Activated B cell treated with CpG ODN at 0.5 μM for 24 hours (primary cell): ENCODE data around the gene MYZAP. TPM values are rescaled to one million over a fixed set of nuclear protein-coding genes. Genes with fewer than 3 reads are reported as not detected.

Experiments used
- ATAC-seq: fragments of 200-7000 bp; cut with Tn5 transposase; one replicate; pipeline ENCODE4 v1.10.0; 2021; ENCODE audit warnings: low read depth, mild to moderate bottlenecking, moderate library complexity
- CTCF ChIA-PET: fragments of 350-600 bp; sonication (Branson Sonifier 250); formaldehyde crosslinking; loops from one replicate; lab custom pipeline; 2021; ENCODE audit warnings: antibody characterized with exemption; lab: Charles Lee
- POLR2A ChIA-PET: fragments of 350-600 bp; sonication (Branson Sonifier 250); formaldehyde crosslinking; loops from one replicate; lab custom pipeline; 2021; ENCODE audit warnings: antibody characterized with exemption; lab: Charles Lee
- DNase-seq: peaks from one replicate; pipeline ENCODE4 v3.0.0; 2022
- H3K27ac Mint-ChIP-seq: one replicate; pipeline ENCODE4 v1.8.0; 2020; ENCODE audit warnings: mixed read lengths
- H3K27me3 Mint-ChIP-seq: one replicate; pipeline ENCODE4 v1.8.0; 2021; ENCODE audit warnings: mixed read lengths
- H3K36me3 Mint-ChIP-seq: one replicate; pipeline ENCODE4 v1.8.0; 2021; ENCODE audit warnings: low read depth, mixed read lengths
- H3K4me1 Mint-ChIP-seq: one replicate; pipeline ENCODE4 v1.8.0; 2021; ENCODE audit warnings: mixed read lengths
- H3K4me3 Mint-ChIP-seq: one replicate; pipeline ENCODE4 v1.8.0; 2020; ENCODE audit warnings: mild to moderate bottlenecking, mixed read lengths
- H3K9me3 Mint-ChIP-seq: one replicate; pipeline ENCODE4 v1.8.0; 2020; ENCODE audit warnings: mixed read lengths
- CTCF ChIP-seq: fragments of 200-600 bp; IDR thresholded peaks from one replicate; pipeline ENCODE4 v1.8.0; 2022; ENCODE audit warnings: antibody characterized with exemption, mild to moderate bottlenecking
- intact Hi-C: fragments of 100-400 bp; cut with micrococcal nuclease; formaldehyde crosslinking; loops from one replicate; pipeline ENCODE4 v1.15.1; 2024
- total RNA-seq: library from RNA; stranded (reverse); gene quantifications from 2 replicates; pipeline ENCODE4 v1.2.3, GENCODE V29; 2022

MYZAP gene
- total RNA-seq, 1 donor from 2014 or later, result 1.00 TPM

- no peaks in the 10 kb centered on the region for H3K4me1 Mint-ChIP-seq
- H3K36me3 Mint-ChIP-seq, result peaks cover 11% of the 10 kb centered on the region
- H3K27ac Mint-ChIP-seq, result no peak overlapping the region
- intact Hi-C loops, result no loop called here
- ChIA-PET POLR2A (no interaction called here), CTCF (no interaction called here)
- DNase-seq (no peak), ATAC-seq (no peak)
- no peak overlapping the region for H3K4me3 Mint-ChIP-seq
- peaks cover 3% of the 10 kb centered on the region for H3K27me3 Mint-ChIP-seq
- no peak for TF ChIP-seq CTCF
- H3K9me3 Mint-ChIP-seq, result no peaks in the 10 kb centered on the region
Observed at GRCh38 chr15:57618325-57618724, 26.6 kb downstream of the MYZAP start.

- intact Hi-C loops, result no loop called here
- ChIA-PET CTCF (interaction anchor here (0.8 to 1.4 kb wide), 2 partner anchors 59 to 92 kb away, joined by 3 to 4 read pairs; no protein-coding TSS in a partner anchor), POLR2A (no interaction called here)
- Mint-ChIP-seq H3K4me1 (no peaks in the 10 kb centered on the region), H3K27ac (no peak overlapping the region), H3K9me3 (no peaks in the 10 kb centered on the region), H3K27me3 (peaks cover 3% of the 10 kb centered on the region), H3K36me3 (peaks cover 11% of the 10 kb centered on the region), H3K4me3 (no peak overlapping the region)
- ATAC-seq (no peak), DNase-seq (no peak)
- no peak for TF ChIP-seq CTCF
Observed at GRCh38 chr15:57619746-57620145, 28.0 kb downstream of the MYZAP start.

GRCh38 chr15:57624730-57625129 lies 33.0 kb downstream of the MYZAP start:
- ChIA-PET CTCF (no interaction called here), POLR2A (no interaction called here)
- ATAC-seq (no peak), DNase-seq (no peak)
- no peak for TF ChIP-seq CTCF
- intact Hi-C loops, result no loop called here
- H3K4me3 Mint-ChIP-seq, result no peak overlapping the region
- H3K27me3 Mint-ChIP-seq, result peaks cover 3% of the 10 kb centered on the region
- peaks cover 5% of the 10 kb centered on the region for H3K36me3 Mint-ChIP-seq
- no peaks in the 10 kb centered on the region for H3K4me1 Mint-ChIP-seq
- no peaks in the 10 kb centered on the region for H3K9me3 Mint-ChIP-seq
- no peak overlapping the region for H3K27ac Mint-ChIP-seq

- intact Hi-C loops, result no loop called here
- DNase-seq, result no peak
- Mint-ChIP-seq H3K27ac (no peak overlapping the region), H3K27me3 (no peaks in the 10 kb centered on the region), H3K36me3 (peaks cover 3% of the 10 kb centered on the region), H3K4me1 (no peaks in the 10 kb centered on the region), H3K9me3 (no peaks in the 10 kb centered on the region), H3K4me3 (no peak overlapping the region)
- ATAC-seq, result no peak
- ChIA-PET CTCF (interaction anchor here (1.1 kb wide), 1 partner anchor 64 kb away, joined by 4 read pairs; no protein-coding TSS in a partner anchor), POLR2A (no interaction called here)
- no peak for TF ChIP-seq CTCF
Observed at GRCh38 chr15:57625703-57626448, 34.2 kb downstream of the MYZAP start.

- ChIA-PET POLR2A (no interaction called here), CTCF (no interaction called here)
- no peak for ATAC-seq
- intact Hi-C loops, result no loop called here
- H3K4me1 Mint-ChIP-seq, result no peaks in the 10 kb centered on the region
- H3K27ac Mint-ChIP-seq, result no peak overlapping the region
- no peaks in the 10 kb centered on the region for H3K9me3 Mint-ChIP-seq
- H3K27me3 Mint-ChIP-seq, result no peaks in the 10 kb centered on the region
- DNase-seq, result no peak
- peaks cover 3% of the 10 kb centered on the region for H3K36me3 Mint-ChIP-seq
- TF ChIP-seq CTCF, result no peak
- H3K4me3 Mint-ChIP-seq, result no peak overlapping the region
Observed at GRCh38 chr15:57626713-57627440, 35.2 kb downstream of the MYZAP start.
